OCI-LY1 (cell line): ENCODE results near the gene DNMBP.

Experiments used
- H2AFZ ChIP-seq: fragments of 200-600 bp; sonication (generic), shearing (Covaris generic); 2 replicates; pipeline ENCODE4 v1.6.0; 2014; ENCODE audit warnings: antibody characterized with exemption, mild to moderate bottlenecking, low read length
- H3F3A ChIP-seq: fragments of 200-600 bp; sonication (generic), shearing (Covaris generic); 2 replicates; pipeline ENCODE4 v1.6.0; 2014; ENCODE audit warnings: mild to moderate bottlenecking, antibody characterized with exemption, low read length, moderate library complexity; ENCODE audit not compliant: insufficient read depth
- H3K27ac ChIP-seq: fragments of 200-600 bp; sonication (generic); 2 replicates; pipeline ENCODE4 v1.5.1; 2014; ENCODE audit warnings: low read length, mixed run types, mild to moderate bottlenecking, low read depth; ENCODE audit not compliant: poor library complexity, severe bottlenecking
- H3K27me3 ChIP-seq: fragments of 200-600 bp; sonication (generic); 2 replicates; pipeline ENCODE4 v1.6.0; 2014; ENCODE audit warnings: antibody characterized with exemption, mild to moderate bottlenecking, low read length, moderate library complexity; ENCODE audit not compliant: insufficient read depth
- H3K36me3 ChIP-seq: fragments of 200-600 bp; sonication (generic); 2 replicates; pipeline ENCODE4 v1.6.1; 2014; ENCODE audit warnings: mild to moderate bottlenecking, antibody characterized with exemption, low read length, moderate library complexity, mixed read lengths; ENCODE audit not compliant: insufficient read depth
- H3K4me1 ChIP-seq: fragments of 200-600 bp; sonication (generic); 2 replicates; pipeline ENCODE4 v1.5.1; 2014; ENCODE audit warnings: mild to moderate bottlenecking, low read length, moderate library complexity; ENCODE audit not compliant: insufficient read depth, severe bottlenecking
- H3K4me2 ChIP-seq: fragments of 200-600 bp; sonication (generic), shearing (Covaris generic); 2 replicates; pipeline ENCODE4 v1.6.1; 2014; ENCODE audit warnings: low read length
- H3K4me3 ChIP-seq: fragments of 200-600 bp; sonication (generic); 2 replicates; pipeline ENCODE4 v1.5.1; 2014; ENCODE audit warnings: low read length, low read depth, mild to moderate bottlenecking, mixed read lengths; ENCODE audit not compliant: poor library complexity, severe bottlenecking
- H3K79me2 ChIP-seq: fragments of 200-600 bp; shearing (Covaris generic); 2 replicates; pipeline ENCODE4 v1.6.1; 2016; ENCODE audit warnings: mixed run types, low read length, mixed read lengths; ENCODE audit not compliant: insufficient read depth
- H3K9ac ChIP-seq: fragments of 200-600 bp; sonication (generic), shearing (Covaris generic); 2 replicates; pipeline ENCODE4 v1.6.1; 2014; ENCODE audit warnings: mild to moderate bottlenecking, low read length, mixed read lengths
- H3K9me2 ChIP-seq: fragments of 200-600 bp; sonication (generic), shearing (Covaris generic); 2 replicates; pipeline ENCODE4 v1.6.1; 2014; ENCODE audit warnings: low read depth, mild to moderate bottlenecking, low read length, mixed read lengths
- H3K9me3 ChIP-seq: fragments of 200-600 bp; shearing (Covaris generic); 2 replicates; pipeline ENCODE4 v1.6.1; 2014; ENCODE audit warnings: low read length, mixed read lengths
- H4K20me1 ChIP-seq: fragments of 200-600 bp; sonication (generic), shearing (Covaris generic); 2 replicates; pipeline ENCODE4 v1.6.0; 2016; ENCODE audit warnings: mild to moderate bottlenecking, low read length; ENCODE audit not compliant: insufficient read depth
- CTCF ChIP-seq: fragments of 200-600 bp; sonication (generic), shearing (Covaris generic); IDR thresholded peaks from 2 replicates; pipeline ENCODE4 v1.5.1; 2017; ENCODE audit warnings: mild to moderate bottlenecking, antibody characterized with exemption, low read length, moderate library complexity, mixed read lengths
- EZH2 ChIP-seq: fragments of 200-600 bp; sonication (generic), shearing (Covaris generic); IDR thresholded peaks from 2 replicates; pipeline ENCODE4 v1.8.0; 2017; ENCODE audit warnings: borderline replicate concordance, mixed run types, mild to moderate bottlenecking, antibody characterized with exemption, low read length, moderate library complexity, mixed read lengths

The DNMBP gene

DNA sequence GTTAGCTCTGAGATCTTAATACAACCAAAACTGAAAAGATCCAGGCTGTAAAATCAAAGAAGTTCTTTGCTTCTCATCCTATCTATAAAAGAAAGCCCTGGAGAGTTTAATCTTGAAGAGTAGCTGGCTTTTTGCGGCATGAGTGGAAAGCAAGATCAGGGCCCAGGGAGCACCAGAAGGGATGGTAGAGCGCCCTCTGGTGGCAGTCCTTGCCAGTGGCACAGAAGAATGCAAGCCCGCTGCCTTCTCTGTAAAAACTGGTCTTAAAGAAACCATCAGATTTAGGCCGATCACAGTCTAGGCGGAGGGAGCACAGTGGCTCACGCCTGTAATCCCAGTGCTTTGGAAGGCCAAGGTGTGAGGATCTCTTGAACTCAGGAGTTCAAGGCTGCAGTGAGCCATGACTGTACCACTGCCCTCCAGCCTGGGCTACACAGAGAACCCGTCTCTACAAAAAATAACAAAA is 36.3 kb upstream of the DNMBP start:
- no peaks in the 10 kb centered on the region for H3F3A ChIP-seq
- TF ChIP-seq EZH2 (no peak), CTCF (peak; percentile 69)
- H3K27me3 ChIP-seq, result no peaks in the 10 kb centered on the region

GRCh38 chr10:100045592-100045991 is 35.8 kb upstream of the DNMBP start:
- Histone ChIP-seq H3K27ac (no peak overlapping the region), H3K4me1 (peaks cover 6% of the 10 kb centered on the region), H3K9me2 (no peaks in the 10 kb centered on the region), H3K79me2 (no peaks in the 10 kb centered on the region), H3K9me3 (no peaks in the 10 kb centered on the region), H3K36me3 (no peaks in the 10 kb centered on the region), H3K4me3 (no peak overlapping the region), H2AFZ (no peak overlapping the region), H3F3A (no peaks in the 10 kb centered on the region), H4K20me1 (no peaks in the 10 kb centered on the region), H3K27me3 (no peaks in the 10 kb centered on the region), H3K4me2 (no peak overlapping the region), H3K9ac (no peak overlapping the region)
- TF ChIP-seq CTCF (no peak), EZH2 (no peak)

More for the DNA sequence above, 36.3 kb upstream of the DNMBP start:
- Histone ChIP-seq H3K9me2 (no peaks in the 10 kb centered on the region), H2AFZ (no peak overlapping the region), H3K79me2 (no peaks in the 10 kb centered on the region), H3K9ac (no peak overlapping the region), H3K4me2 (no peak overlapping the region), H3K4me1 (peaks cover 6% of the 10 kb centered on the region), H4K20me1 (no peaks in the 10 kb centered on the region), H3K9me3 (no peaks in the 10 kb centered on the region), H3K4me3 (no peak overlapping the region), H3K27ac (no peak overlapping the region), H3K36me3 (no peaks in the 10 kb centered on the region)

- Histone ChIP-seq H3K4me3 (no peak overlapping the region), H3K79me2 (no peaks in the 10 kb centered on the region), H3K9me2 (no peaks in the 10 kb centered on the region), H3F3A (no peaks in the 10 kb centered on the region), H3K9ac (no peak overlapping the region), H3K27me3 (no peaks in the 10 kb centered on the region), H3K27ac (no peak overlapping the region), H3K36me3 (no peaks in the 10 kb centered on the region), H2AFZ (no peak overlapping the region), H3K4me1 (peaks cover 6% of the 10 kb centered on the region), H4K20me1 (no peaks in the 10 kb centered on the region), H3K4me2 (no peak overlapping the region), H3K9me3 (no peaks in the 10 kb centered on the region)
- no peak for TF ChIP-seq EZH2
- no peak for TF ChIP-seq CTCF
Measured at GRCh38 chr10:100043796-100044195, 34.0 kb upstream of the DNMBP start.
